Measurements from ENCODE around the gene SLC39A11. TPM values are rescaled to one million over a fixed set of nuclear protein-coding genes. Genes with fewer than 3 reads are reported as not detected.

Gene SLC39A11
- total RNA-seq, 1 experiment from 2014 or later = 57.1 TPM

- DNase-seq = no peak
- intact Hi-C loops (cut with micrococcal nuclease; ENCODE audit: unreplicated experiment) = no loop called here
- ChIA-PET CTCF (no interaction called here), POLR2A (ENCODE audit: unreplicated experiment) (no interaction called here)
- Histone ChIP-seq H3K9me2 (ENCODE audit: insufficient read depth) (no peaks in the 10 kb centered on the region), H3K79me2 (ENCODE audit: low read depth) (no peaks in the 10 kb centered on the region; the same call in 1 of the 2 replicates), H4K20me1 (ENCODE audit: insufficient read depth) (no peaks in the 10 kb centered on the region), H3F3A (ENCODE audit: insufficient read depth, low read depth) (peaks cover 19% of the 10 kb centered on the region), H2AFZ (no peak overlapping the region), H3K27me3 (ENCODE audit: insufficient read depth, low read depth) (no peaks in the 10 kb centered on the region), H3K36me3 (ENCODE audit: low read depth) (no peaks in the 10 kb centered on the region), H3K4me2 (no peak overlapping the region), H3K27ac (no peak overlapping the region), H3K9me3 (ENCODE audit: insufficient read depth, low read depth) (no peaks in the 10 kb centered on the region), H3K4me3 (no peak overlapping the region), H3K4me1 (replicated peaks; ENCODE audit: insufficient read depth) (peaks cover 32% of the 10 kb centered on the region)
- no TSS peak for BruUV-seq (replicated peaks)
- TF ChIP-seq CTCF (conservative IDR thresholded peaks at IDR 0.05) = no peak
- TF ChIP-seq EZH2 (IDR thresholded peaks at IDR 0.05; ENCODE audit: low read depth) = no peak
These were observed 121.1 kb downstream of the SLC39A11 start for GRCh38 chr17:72971226-72971880.

- Histone ChIP-seq H2AFZ (no peak overlapping the region), H4K20me1 (ENCODE audit: insufficient read depth) (no peaks in the 10 kb centered on the region), H3K27me3 (ENCODE audit: insufficient read depth, low read depth) (no peaks in the 10 kb centered on the region), H3K36me3 (ENCODE audit: low read depth) (no peaks in the 10 kb centered on the region), H3K4me3 (no peak overlapping the region), H3K27ac (no peak overlapping the region), H3K4me1 (replicated peaks; ENCODE audit: insufficient read depth) (peaks cover 29% of the 10 kb centered on the region), H3K79me2 (ENCODE audit: low read depth) (no peaks in the 10 kb centered on the region; the same call in 1 of the 2 replicates), H3K4me2 (no peak overlapping the region), H3K9me3 (ENCODE audit: insufficient read depth, low read depth) (no peaks in the 10 kb centered on the region), H3K9me2 (ENCODE audit: insufficient read depth) (no peaks in the 10 kb centered on the region), H3F3A (ENCODE audit: insufficient read depth, low read depth) (peaks cover 17% of the 10 kb centered on the region)
- TF ChIP-seq EZH2 (IDR thresholded peaks at IDR 0.05; ENCODE audit: low read depth) (no peak), CTCF (conservative IDR thresholded peaks at IDR 0.05) (no peak)
- POLR2A ChIA-PET (ENCODE audit: unreplicated experiment) = no interaction called here
- DNase-seq = no peak
- CTCF ChIA-PET = no interaction called here
- no TSS peak for BruUV-seq (replicated peaks)
- intact Hi-C loops (cut with micrococcal nuclease; ENCODE audit: unreplicated experiment) = no loop called here
These were observed 121.7 kb downstream of the SLC39A11 start for GRCh38 chr17:72970797-72971196.

GRCh38 chr17:72970246-72970645, 122.2 kb downstream of the SLC39A11 start:
- no TSS peak for BruUV-seq (replicated peaks)
- TF ChIP-seq EZH2 (IDR thresholded peaks at IDR 0.05; ENCODE audit: low read depth) (no peak), CTCF (conservative IDR thresholded peaks at IDR 0.05) (no peak)
- no peaks in the 10 kb centered on the region for H3K36me3 ChIP-seq (ENCODE audit: low read depth)
- no peak overlapping the region for H2AFZ ChIP-seq
- no peaks in the 10 kb centered on the region; the same call in 1 of the 2 replicates for H3K79me2 ChIP-seq (ENCODE audit: low read depth)
- peaks cover 17% of the 10 kb centered on the region for H3F3A ChIP-seq (ENCODE audit: insufficient read depth, low read depth)
- no peaks in the 10 kb centered on the region for H3K27me3 ChIP-seq (ENCODE audit: insufficient read depth, low read depth)
- H3K27ac ChIP-seq = no peak overlapping the region
- no peaks in the 10 kb centered on the region for H3K9me3 ChIP-seq (ENCODE audit: insufficient read depth, low read depth)
- intact Hi-C loops (cut with micrococcal nuclease; ENCODE audit: unreplicated experiment) = no loop called here
- H3K4me2 ChIP-seq = no peak overlapping the region
- H3K4me1 ChIP-seq (replicated peaks; ENCODE audit: insufficient read depth) = peaks cover 26% of the 10 kb centered on the region
- POLR2A ChIA-PET (ENCODE audit: unreplicated experiment) = no interaction called here
- H3K9me2 ChIP-seq (ENCODE audit: insufficient read depth) = no peaks in the 10 kb centered on the region
- H3K4me3 ChIP-seq = no peak overlapping the region
- CTCF ChIA-PET = no interaction called here
- DNase-seq = no peak
- no peaks in the 10 kb centered on the region for H4K20me1 ChIP-seq (ENCODE audit: insufficient read depth)

Measured in PC-9 (cell line).